ENCODE results near the gene INAFM2.

INAFM2 gene

GRCh38 chr15:40330368-40330836 lies 6.9 kb downstream of the INAFM2 start:
- no peak for DNase-seq

GRCh38 chr15:40331026-40331425 lies 7.5 kb downstream of the INAFM2 start:
- DNase-seq: no peak

GRCh38 chr15:40331637-40332036 lies 8.1 kb downstream of the INAFM2 start:
- no peak for DNase-seq

- no peak for DNase-seq
These were observed 8.8 kb downstream of the INAFM2 start for GRCh38 chr15:40332113-40332781.

DNA sequence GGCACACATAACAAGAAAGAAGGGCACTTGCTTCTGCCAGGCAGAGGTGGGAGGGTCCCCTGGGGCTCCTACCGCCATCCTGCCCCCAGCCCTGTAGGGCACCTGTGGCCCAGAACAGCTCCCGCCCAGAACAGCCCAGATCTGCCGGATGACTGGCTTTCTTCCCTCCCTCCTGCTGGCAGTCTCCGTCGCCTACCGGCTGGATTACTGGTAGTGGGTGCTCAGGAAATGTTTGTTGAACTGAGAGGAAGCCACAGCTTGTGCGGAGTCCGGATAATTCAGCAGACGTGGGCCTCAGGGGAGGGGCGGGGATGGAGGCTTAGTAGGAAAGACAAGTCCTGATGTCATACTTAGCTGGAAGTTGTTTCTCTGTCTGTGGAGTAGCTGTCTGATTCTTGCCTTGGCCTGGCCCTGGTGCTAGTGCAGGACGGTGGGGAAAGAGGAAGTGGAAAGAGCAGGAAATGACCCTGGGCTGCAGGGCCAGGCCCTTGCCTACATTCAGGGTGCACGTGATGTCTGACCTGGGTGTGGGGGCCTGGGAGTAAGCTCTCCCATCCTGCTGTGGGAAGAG lies 10.5 kb downstream of the INAFM2 start:
- DNase-seq: peak; percentile 33 to 58

DNA sequence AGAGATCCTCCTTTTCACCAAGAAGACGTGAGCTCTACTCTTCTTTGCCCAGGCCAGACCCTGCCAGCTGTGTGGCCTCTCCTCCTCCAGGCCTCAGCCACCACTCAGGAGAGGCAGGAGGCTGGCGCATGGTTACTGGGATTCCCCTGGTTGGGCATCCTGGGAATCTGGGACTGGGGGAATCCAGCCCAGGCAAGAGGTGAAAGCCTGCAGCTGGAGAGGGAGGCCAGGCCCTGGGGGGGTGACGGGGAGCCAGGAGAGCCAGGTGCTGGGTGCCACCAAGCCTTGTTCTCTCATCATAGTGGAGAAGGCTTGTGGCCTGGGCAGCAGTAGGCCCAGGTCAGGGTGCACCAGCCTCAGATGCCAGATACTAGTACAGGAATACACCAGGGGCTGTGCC lies 11.0 kb downstream of the INAFM2 start:
- DNase-seq: no peak

GRCh38 chr15:40334941-40335795 lies 11.7 kb downstream of the INAFM2 start:
- peak in 1 of 2 donors; percentile 13 for DNase-seq

GRCh38 chr15:40335938-40336743 lies 12.6 kb downstream of the INAFM2 start:
- no peak for DNase-seq

DNA sequence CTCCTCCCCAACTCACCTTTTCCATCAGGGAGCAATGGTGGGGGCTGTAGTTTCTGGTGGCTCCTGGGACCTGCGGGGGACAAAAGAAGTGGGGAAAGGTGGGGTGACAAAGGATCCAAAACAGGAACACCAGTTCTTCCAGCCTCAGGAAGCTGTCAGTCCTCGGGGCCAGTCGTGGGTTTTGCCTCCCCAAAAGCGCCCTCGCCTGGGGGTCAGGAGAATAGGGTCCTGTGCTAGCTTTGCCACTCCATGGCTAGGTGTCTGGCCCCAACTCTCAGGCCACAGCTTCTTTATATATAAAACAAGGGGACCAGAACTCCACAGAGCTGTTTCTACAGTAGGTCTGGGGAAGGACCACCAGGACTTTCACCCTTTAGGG lies 13.2 kb downstream of the INAFM2 start:
- DNase-seq: no peak

- DNase-seq: no peak
These were observed 14.1 kb downstream of the INAFM2 start for GRCh38 chr15:40337597-40337996.

DNA sequence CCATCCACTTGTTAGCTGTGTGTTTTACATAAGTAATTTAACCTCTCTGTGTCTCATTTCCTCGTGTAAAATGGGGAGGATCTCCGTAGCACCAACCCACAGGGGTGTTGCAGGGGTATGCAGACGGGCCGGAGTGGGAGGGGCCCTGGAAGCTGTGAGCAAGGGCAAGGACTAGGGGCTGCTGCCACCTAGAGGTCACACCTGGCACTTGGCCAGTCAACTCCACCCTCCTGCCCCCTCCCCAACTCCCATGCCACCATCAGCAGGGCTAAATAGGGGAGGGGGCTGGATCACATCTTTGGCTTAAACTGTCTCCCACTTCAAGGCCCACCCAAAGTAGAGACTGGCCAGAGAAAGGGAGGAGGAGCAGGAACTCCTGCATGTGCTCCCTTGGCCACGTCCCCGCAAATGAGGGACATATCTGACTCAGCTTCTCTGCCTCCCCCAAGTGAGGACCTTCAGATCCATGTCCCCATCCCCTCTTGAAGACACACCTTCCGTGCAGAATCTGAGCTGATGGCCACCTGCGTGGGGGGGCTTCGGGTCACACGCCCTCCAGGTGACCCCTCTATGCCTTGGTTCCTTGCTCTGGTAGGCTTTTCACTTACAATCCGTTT lies 14.7 kb downstream of the INAFM2 start:
- peak in 1 of 2 donors; percentile 30 for DNase-seq

GRCh38 chr15:40338921-40339620 lies 15.6 kb downstream of the INAFM2 start:
- peak; percentile 66 to 69 for DNase-seq

DNA sequence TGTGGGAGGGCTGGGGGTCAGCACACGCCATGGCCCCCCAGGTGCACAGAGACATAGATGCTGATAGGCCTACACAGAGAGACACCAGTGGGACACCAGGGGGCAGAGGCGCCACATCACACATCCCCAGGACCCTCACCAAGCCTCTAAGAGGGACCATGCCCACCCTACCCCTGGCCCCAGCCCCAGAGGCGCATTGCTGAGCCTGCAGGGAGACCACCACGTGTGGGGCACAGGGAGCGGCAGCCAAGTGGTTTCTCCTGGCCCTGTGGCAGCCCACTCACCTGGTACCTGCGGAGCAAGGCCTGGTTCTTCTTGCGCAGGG lies 16.1 kb downstream of the INAFM2 start:
- no peak for DNase-seq

DNA sequence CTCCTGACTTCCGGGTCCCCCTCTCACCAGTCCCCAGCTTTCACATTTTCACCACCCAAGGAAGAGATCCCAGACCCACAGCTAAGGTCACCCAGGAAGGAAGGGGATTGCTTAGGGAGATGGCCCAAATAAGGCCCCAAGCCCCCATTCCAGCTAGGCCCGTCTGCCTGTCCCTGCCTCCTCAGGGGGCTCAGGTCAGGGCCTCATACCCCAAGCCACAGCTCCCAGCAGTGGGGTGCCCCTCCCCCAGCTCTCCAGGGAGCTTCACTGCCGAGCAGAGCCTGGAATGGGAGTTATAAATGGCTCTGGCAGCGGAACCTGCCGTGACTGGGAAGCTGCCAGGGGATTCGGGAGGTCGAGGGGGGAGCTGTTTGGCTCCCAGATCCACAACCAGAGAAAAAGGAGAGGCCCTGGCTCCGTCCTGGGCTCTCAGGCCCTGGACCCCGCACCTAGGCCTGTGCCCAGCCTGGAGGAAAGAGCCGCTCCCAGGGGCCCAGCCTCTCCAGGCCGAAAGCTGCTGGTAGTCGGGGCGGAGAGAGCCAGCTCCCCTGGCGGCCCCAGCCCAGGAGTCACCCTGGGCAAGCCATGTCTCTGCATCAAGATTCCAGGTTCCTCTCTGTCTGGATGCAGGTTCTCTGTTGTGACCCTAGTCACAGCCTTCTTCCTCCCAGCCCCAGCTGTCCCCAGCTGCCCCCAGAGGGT lies 16.7 kb downstream of the INAFM2 start:
- DNase-seq: peak in 1 of 2 donors; percentile 69

GRCh38 chr15:40340740-40341400 lies 17.4 kb downstream of the INAFM2 start, which contains the start of gene CCDC9B:
Gene CCDC9B (minus strand): TSS chr15:40340939. CDS start chr15:40340819, 120 bp downstream.
- peak; percentile 78 to 87 for DNase-seq

DNA sequence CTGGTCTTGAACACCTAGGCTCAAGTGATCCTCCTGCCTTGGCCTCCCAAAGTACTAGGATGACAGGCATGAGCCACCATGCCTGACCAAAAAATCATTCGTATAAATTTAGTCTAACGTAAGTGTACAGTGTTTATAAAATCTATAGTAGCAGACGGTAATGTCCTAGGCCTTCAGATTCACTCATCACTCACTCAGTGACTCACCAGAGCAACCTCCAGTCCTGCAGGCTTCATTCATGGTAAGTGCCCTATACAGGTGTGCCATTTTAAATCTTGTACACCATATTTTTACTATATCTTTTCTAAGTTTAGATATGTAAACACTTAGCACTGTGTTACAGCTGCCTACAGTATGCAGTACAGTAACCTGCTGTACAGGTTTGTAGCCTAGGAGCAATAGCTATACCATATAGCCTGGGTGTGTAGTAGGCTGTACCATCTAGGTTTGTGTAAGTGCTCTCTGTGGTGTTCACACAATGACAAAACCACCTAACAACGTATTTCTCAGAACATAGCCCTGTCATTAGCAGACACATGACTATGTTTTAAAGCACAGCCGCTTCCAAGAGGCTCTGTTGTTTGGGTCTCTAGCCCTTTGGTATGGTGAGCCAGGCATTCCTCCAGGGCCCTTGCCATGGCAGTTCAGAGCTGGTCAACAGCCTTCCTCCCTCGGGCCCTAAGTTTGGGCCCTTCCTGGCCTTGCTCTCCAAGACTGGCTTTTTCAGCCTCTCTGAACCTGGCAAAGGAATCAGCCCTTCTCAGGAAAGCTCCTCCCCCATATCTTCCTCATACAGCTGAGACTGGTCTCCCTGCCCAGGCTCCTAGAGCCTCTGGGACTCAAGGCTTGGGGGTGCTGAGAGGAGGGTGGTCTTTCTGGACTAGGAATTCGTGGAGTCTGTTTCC lies 19.2 kb downstream of the INAFM2 start:
- no peak for DNase-seq

DNA sequence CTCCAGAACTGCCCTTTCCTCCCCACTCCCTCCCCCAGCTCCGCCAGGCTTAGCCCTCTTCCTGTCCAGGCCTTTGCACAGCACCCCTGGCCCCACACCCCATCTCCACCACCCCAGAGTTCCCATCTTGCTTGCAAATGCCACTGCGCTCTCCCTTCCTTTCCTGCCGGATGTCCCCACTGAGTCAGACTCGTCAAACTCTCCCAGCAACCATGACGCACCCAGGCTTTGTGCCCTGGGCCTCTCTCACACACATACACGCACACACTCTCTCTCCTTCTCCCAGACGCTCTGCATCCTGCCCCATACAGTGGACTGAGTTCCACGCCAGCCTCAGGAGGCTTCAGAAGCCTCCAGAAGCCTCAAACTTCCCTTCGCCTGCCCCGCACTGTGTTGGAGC lies 20.0 kb downstream of the INAFM2 start:
- no peak for DNase-seq

GRCh38 chr15:40344217-40344616 lies 20.7 kb downstream of the INAFM2 start:
- no peak for DNase-seq

DNA sequence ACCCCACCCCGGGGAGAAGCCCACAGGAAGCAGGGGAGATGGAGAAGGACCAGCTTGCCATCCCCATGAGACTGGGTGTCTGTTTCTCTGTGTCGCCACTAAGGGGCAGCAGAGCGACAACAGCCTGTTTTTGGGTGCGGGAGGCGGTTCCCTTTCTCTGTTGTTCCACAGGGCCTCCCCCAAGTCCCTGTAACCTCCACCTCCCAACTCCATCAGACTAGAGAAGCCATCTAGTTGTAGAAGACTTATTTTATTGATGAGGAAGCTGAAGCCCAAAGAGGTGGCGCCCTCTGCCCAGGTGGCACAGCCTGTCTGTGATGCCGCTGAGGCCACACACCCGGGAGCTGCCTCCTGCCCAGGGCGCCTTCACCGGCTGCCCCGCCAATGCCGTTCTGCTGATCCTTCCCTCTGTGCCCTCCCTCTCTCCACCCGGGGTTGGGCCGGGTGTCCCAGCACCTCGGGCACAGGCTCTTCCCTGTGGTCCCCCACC lies 21.2 kb downstream of the INAFM2 start:
- DNase-seq: peak; percentile 23 to 57

All from hippocampal formation (tissue), 2 donors.